Ishikawa (cell line): ENCODE data around the gene NCOR2.

Experiments
- CEBPB ChIP-seq: IDR thresholded peaks from 2 replicates; pipeline ENCODE4 v1.6.1; 2012
- CREB1 ChIP-seq: IDR thresholded peaks from 2 replicates; pipeline ENCODE4 v1.6.1; 2012; ENCODE audit warnings: low read depth
- EGR1 ChIP-seq: IDR thresholded peaks from 2 replicates; pipeline ENCODE4 v1.6.1; 2012
- EP300 ChIP-seq: IDR thresholded peaks from 2 replicates; pipeline ENCODE4 v1.6.1; 2012; ENCODE audit warnings: borderline replicate concordance
- FOXM1 ChIP-seq: IDR thresholded peaks from 2 replicates; pipeline ENCODE4 v1.6.1; 2012; ENCODE audit warnings: low read depth, borderline replicate concordance
- NFIC ChIP-seq: IDR thresholded peaks from 2 replicates; pipeline ENCODE4 v1.6.1; 2012
- RAD21 ChIP-seq: IDR thresholded peaks from 2 replicates; pipeline ENCODE4 v1.6.1; 2012; ENCODE audit warnings: low read depth
- TAF1 ChIP-seq: IDR thresholded peaks from 2 replicates; pipeline ENCODE4 v1.6.1; 2012; ENCODE audit warnings: low read depth, mild to moderate bottlenecking
- TCF12 ChIP-seq: IDR thresholded peaks from 2 replicates; pipeline ENCODE4 v1.6.1; 2012; ENCODE audit warnings: low read depth
- TEAD4 ChIP-seq: IDR thresholded peaks from 2 replicates; pipeline ENCODE4 v1.6.1; 2012
- USF1 ChIP-seq: IDR thresholded peaks from 2 replicates; pipeline ENCODE4 v1.6.1; 2012
- YY1 ChIP-seq: IDR thresholded peaks from 2 replicates; pipeline ENCODE4 v1.6.1; 2012; ENCODE audit warnings: low read depth
- ZBTB7A ChIP-seq: IDR thresholded peaks from 2 replicates; pipeline ENCODE4 v1.6.1; 2012; ENCODE audit warnings: low read depth
- TF ChIP-seq, protein P1 (sequence below): IDR thresholded peaks from 2 replicates; pipeline ENCODE4 v1.6.1; 2012; ENCODE audit warnings: low read depth, mild to moderate bottlenecking
- TF ChIP-seq, protein P2 (sequence below): IDR thresholded peaks from 2 replicates; pipeline ENCODE4 v1.6.1; 2012

NCOR2 gene

GRCh38 chr12:124558313-124558712 lies 9.1 kb downstream of the NCOR2 start:
- TF ChIP-seq CREB1 (no peak), EP300 (no peak), TEAD4 (no peak)
- TF ChIP-seq, protein P1, sequence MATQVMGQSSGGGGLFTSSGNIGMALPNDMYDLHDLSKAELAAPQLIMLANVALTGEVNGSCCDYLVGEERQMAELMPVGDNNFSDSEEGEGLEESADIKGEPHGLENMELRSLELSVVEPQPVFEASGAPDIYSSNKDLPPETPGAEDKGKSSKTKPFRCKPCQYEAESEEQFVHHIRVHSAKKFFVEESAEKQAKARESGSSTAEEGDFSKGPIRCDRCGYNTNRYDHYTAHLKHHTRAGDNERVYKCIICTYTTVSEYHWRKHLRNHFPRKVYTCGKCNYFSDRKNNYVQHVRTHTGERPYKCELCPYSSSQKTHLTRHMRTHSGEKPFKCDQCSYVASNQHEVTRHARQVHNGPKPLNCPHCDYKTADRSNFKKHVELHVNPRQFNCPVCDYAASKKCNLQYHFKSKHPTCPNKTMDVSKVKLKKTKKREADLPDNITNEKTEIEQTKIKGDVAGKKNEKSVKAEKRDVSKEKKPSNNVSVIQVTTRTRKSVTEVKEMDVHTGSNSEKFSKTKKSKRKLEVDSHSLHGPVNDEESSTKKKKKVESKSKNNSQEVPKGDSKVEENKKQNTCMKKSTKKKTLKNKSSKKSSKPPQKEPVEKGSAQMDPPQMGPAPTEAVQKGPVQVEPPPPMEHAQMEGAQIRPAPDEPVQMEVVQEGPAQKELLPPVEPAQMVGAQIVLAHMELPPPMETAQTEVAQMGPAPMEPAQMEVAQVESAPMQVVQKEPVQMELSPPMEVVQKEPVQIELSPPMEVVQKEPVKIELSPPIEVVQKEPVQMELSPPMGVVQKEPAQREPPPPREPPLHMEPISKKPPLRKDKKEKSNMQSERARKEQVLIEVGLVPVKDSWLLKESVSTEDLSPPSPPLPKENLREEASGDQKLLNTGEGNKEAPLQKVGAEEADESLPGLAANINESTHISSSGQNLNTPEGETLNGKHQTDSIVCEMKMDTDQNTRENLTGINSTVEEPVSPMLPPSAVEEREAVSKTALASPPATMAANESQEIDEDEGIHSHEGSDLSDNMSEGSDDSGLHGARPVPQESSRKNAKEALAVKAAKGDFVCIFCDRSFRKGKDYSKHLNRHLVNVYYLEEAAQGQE, result no peak

GRCh38 chr12:124557518-124558223 lies 9.7 kb downstream of the NCOR2 start:
- TF ChIP-seq RAD21 (no peak), CEBPB (no peak), TCF12 (no peak), YY1 (no peak)

- TF ChIP-seq NFIC, result 0 out of 2 replicates have a peak, but pooled peaks have one; percentile 28
- TF ChIP-seq FOXM1, result no peak
Observed at GRCh38 chr12:124556896-124557501, 10.4 kb downstream of the NCOR2 start.

- TF ChIP-seq, protein P1, result no peak
- TF ChIP-seq CREB1 (no peak), TAF1 (no peak), RAD21 (no peak), YY1 (no peak), EGR1 (no peak), TEAD4 (no peak), TCF12 (no peak), CEBPB (no peak), NFIC (no peak)
- TF ChIP-seq, protein P2, sequence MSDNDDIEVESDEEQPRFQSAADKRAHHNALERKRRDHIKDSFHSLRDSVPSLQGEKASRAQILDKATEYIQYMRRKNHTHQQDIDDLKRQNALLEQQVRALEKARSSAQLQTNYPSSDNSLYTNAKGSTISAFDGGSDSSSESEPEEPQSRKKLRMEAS, result no peak
Observed at GRCh38 chr12:124556074-124556466, 11.3 kb downstream of the NCOR2 start.

GRCh38 chr12:124555168-124556073 lies 12.0 kb downstream of the NCOR2 start:
- TF ChIP-seq FOXM1 (no peak), YY1 (no peak), RAD21 (no peak), CREB1 (no peak)

- TF ChIP-seq CREB1, result no peak
- no peak for TF ChIP-seq RAD21
- TF ChIP-seq, protein P1, result no peak
- TF ChIP-seq TCF12, result no peak
- TF ChIP-seq ZBTB7A, result no peak
- no peak for TF ChIP-seq EP300
- TF ChIP-seq USF1, result no peak
- no peak for TF ChIP-seq TEAD4
- TF ChIP-seq, protein P2, result no peak
Observed at GRCh38 chr12:124554429-124555029, 12.9 kb downstream of the NCOR2 start.
